ENCODE data around the gene SLC12A6.

SLC12A6 gene

GRCh38 chr15:34258151-34258550 is 79.4 kb downstream of the SLC12A6 start:
- no peaks in the 10 kb centered on the region for H3K27me3 ChIP-seq (ENCODE audit: low read length)
- H3K79me2 ChIP-seq (ENCODE audit: insufficient read depth, low read length), result no peaks in the 10 kb centered on the region
- H3F3A ChIP-seq (ENCODE audit: insufficient read depth), result no peaks in the 10 kb centered on the region
- no peaks in the 10 kb centered on the region for H3K9me3 ChIP-seq (ENCODE audit: insufficient read depth, low read length)
- H4K20me1 ChIP-seq (ENCODE audit: low read depth, low read length), result no peaks in the 10 kb centered on the region
- H3K27ac ChIP-seq (ENCODE audit: low read depth, low read length), result no peak overlapping the region
- H3K36me3 ChIP-seq (ENCODE audit: low read length), result no peaks in the 10 kb centered on the region
- no peak overlapping the region for H2AFZ ChIP-seq (ENCODE audit: low read depth, low read length, severe bottlenecking)
- H3K4me2 ChIP-seq (ENCODE audit: low read depth, low read length, poor library complexity, severe bottlenecking), result no peak overlapping the region
- no peak overlapping the region for H3K4me3 ChIP-seq (ENCODE audit: insufficient read depth, low read length, poor library complexity, severe bottlenecking)
- no peak overlapping the region for H3K9ac ChIP-seq (ENCODE audit: low read length)
- no peaks in the 10 kb centered on the region for H3K9me2 ChIP-seq (replicated peaks; ENCODE audit: insufficient read depth, low read length)
- TF ChIP-seq EZH2phosphoT487 (conservative IDR thresholded peaks at IDR 0.05; ENCODE audit: low read length) (no peak), CTCF (IDR thresholded peaks at IDR 0.05; ENCODE audit: insufficient read depth, low read length, poor library complexity, severe bottlenecking) (no peak)

GRCh38 chr15:34252545-34252944 is 85.0 kb downstream of the SLC12A6 start:
- no peaks in the 10 kb centered on the region for H3F3A ChIP-seq (ENCODE audit: insufficient read depth)
- no peaks in the 10 kb centered on the region for H3K79me2 ChIP-seq (ENCODE audit: insufficient read depth, low read length)
- no peaks in the 10 kb centered on the region for H3K27me3 ChIP-seq (ENCODE audit: low read length)
- no peaks in the 10 kb centered on the region for H3K9me2 ChIP-seq (replicated peaks; ENCODE audit: insufficient read depth, low read length)
- no peak overlapping the region for H2AFZ ChIP-seq (ENCODE audit: low read depth, low read length, severe bottlenecking)
- no peaks in the 10 kb centered on the region for H4K20me1 ChIP-seq (ENCODE audit: low read depth, low read length)
- no peaks in the 10 kb centered on the region for H3K9me3 ChIP-seq (ENCODE audit: insufficient read depth, low read length)
- H3K27ac ChIP-seq (ENCODE audit: low read depth, low read length), result no peak overlapping the region
- H3K36me3 ChIP-seq (ENCODE audit: low read length), result no peaks in the 10 kb centered on the region
- no peak for TF ChIP-seq CTCF (IDR thresholded peaks at IDR 0.05; ENCODE audit: insufficient read depth, low read length, poor library complexity, severe bottlenecking)
- no peak for TF ChIP-seq EZH2phosphoT487 (conservative IDR thresholded peaks at IDR 0.05; ENCODE audit: low read length)
- H3K4me2 ChIP-seq (ENCODE audit: low read depth, low read length, poor library complexity, severe bottlenecking), result no peak overlapping the region
- H3K9ac ChIP-seq (ENCODE audit: low read length), result no peak overlapping the region
- no peak overlapping the region for H3K4me3 ChIP-seq (ENCODE audit: insufficient read depth, low read length, poor library complexity, severe bottlenecking)

GRCh38 chr15:34248190-34248589 is 89.4 kb downstream of the SLC12A6 start:
- Histone ChIP-seq H3F3A (ENCODE audit: insufficient read depth) (no peaks in the 10 kb centered on the region), H3K4me2 (ENCODE audit: low read depth, low read length, poor library complexity, severe bottlenecking) (no peak overlapping the region), H3K9me3 (ENCODE audit: insufficient read depth, low read length) (no peaks in the 10 kb centered on the region), H3K36me3 (ENCODE audit: low read length) (no peaks in the 10 kb centered on the region), H3K4me3 (ENCODE audit: insufficient read depth, low read length, poor library complexity, severe bottlenecking) (no peak overlapping the region), H3K27me3 (ENCODE audit: low read length) (no peaks in the 10 kb centered on the region), H3K27ac (ENCODE audit: low read depth, low read length) (no peak overlapping the region), H4K20me1 (ENCODE audit: low read depth, low read length) (no peaks in the 10 kb centered on the region), H3K9me2 (replicated peaks; ENCODE audit: insufficient read depth, low read length) (no peaks in the 10 kb centered on the region), H3K79me2 (ENCODE audit: insufficient read depth, low read length) (no peaks in the 10 kb centered on the region), H3K9ac (ENCODE audit: low read length) (no peak overlapping the region), H2AFZ (ENCODE audit: low read depth, low read length, severe bottlenecking) (no peak overlapping the region)
- no peak for TF ChIP-seq EZH2phosphoT487 (conservative IDR thresholded peaks at IDR 0.05; ENCODE audit: low read length)
- TF ChIP-seq CTCF (IDR thresholded peaks at IDR 0.05; ENCODE audit: insufficient read depth, low read length, poor library complexity, severe bottlenecking), result no peak
